PC-3 (cell line): ENCODE data around the gene ST7. TPM values are rescaled to one million over a fixed set of nuclear protein-coding genes. Genes with fewer than 3 reads are reported as not detected.

Experiments used
- ATAC-seq: fragments of 200-7000 bp; cut with Tn5 transposase; 2 replicates; pipeline ENCODE4 v1.9.1; 2020; ENCODE audit warnings: mild to moderate bottlenecking, moderate library complexity
- BruUV-seq: library from RNA; stranded (reverse); fragments of 400-500 nt; replicated peaks from 2 replicates; lab custom pipeline; 2021; lab: Mats Ljungman, UMichigan
- CTCF ChIA-PET: fragments of 300-600 bp; sonication (Branson Sonifier 250); formaldehyde crosslinking; loops from one replicate; lab custom pipeline; 2022; ENCODE audit warnings: antibody characterized with exemption; lab: Charles Lee
- POLR2A ChIA-PET: fragments of 300-600 bp; sonication (Branson Sonifier 250); formaldehyde crosslinking; loops from one replicate; lab custom pipeline; 2022; ENCODE audit warnings: antibody characterized with exemption; ENCODE audit not compliant: unreplicated experiment; lab: Charles Lee
- DNase-seq: peaks from one replicate; pipeline ENCODE4 v3.0.0-alpha.2; 2015
- H2AFZ ChIP-seq: fragments of 300-600 bp; sonication (generic); 2 replicates; pipeline ENCODE4 v1.6.0; 2016; ENCODE audit warnings: antibody characterized with exemption, low read length
- H3F3A ChIP-seq: fragments of 300-600 bp; sonication (generic); one replicate; pipeline ENCODE4 v1.6.0; 2017; ENCODE audit warnings: antibody characterized with exemption, low read length, control low read depth, mild to moderate bottlenecking; ENCODE audit not compliant: unreplicated experiment
- H3K27ac ChIP-seq: fragments of 300-600 bp; sonication (generic); 2 replicates; pipeline ENCODE4 v1.5.1; 2016; ENCODE audit warnings: mild to moderate bottlenecking, low read length
- H3K27me3 ChIP-seq: fragments of 300-600 bp; sonication (generic); 2 replicates; pipeline ENCODE4 v1.6.1; 2016; ENCODE audit warnings: low read length, mixed read lengths
- H3K36me3 ChIP-seq: fragments of 300-600 bp; sonication (generic); 2 replicates; pipeline ENCODE4 v1.6.1; 2016; ENCODE audit warnings: low read depth, mixed run types, low read length, mixed read lengths
- H3K4me1 ChIP-seq: fragments of 300-600 bp; sonication (generic); 2 replicates; pipeline ENCODE4 v1.5.1; 2016; ENCODE audit warnings: low read length; ENCODE audit not compliant: insufficient read depth
- H3K4me2 ChIP-seq: fragments of 300-600 bp; sonication (generic); 2 replicates; pipeline ENCODE4 v1.6.0; 2016; ENCODE audit warnings: low read length
- H3K4me3 ChIP-seq: fragments of 300-600 bp; sonication (generic); 2 replicates; pipeline ENCODE4 v1.5.1; 2016; ENCODE audit warnings: mild to moderate bottlenecking, low read length, mixed read lengths
- H3K79me2 ChIP-seq: fragments of 300-600 bp; sonication (generic); 2 replicates; pipeline ENCODE4 v1.6.1; 2017; ENCODE audit warnings: low read length, mixed read lengths
- H3K9ac ChIP-seq: fragments of 300-600 bp; sonication (generic); 2 replicates; pipeline ENCODE4 v1.6.0; 2016; ENCODE audit warnings: mild to moderate bottlenecking, low read length
- H3K9me2 ChIP-seq: fragments of 300-600 bp; sonication (generic); replicated peaks from 2 replicates; pipeline ENCODE4 v1.6.1; 2016; ENCODE audit warnings: mixed run types, low read length, mixed read lengths
- H3K9me3 ChIP-seq: fragments of 300-600 bp; sonication (generic); 2 replicates; pipeline ENCODE4 v1.6.1; 2016; ENCODE audit warnings: low read length, mixed read lengths
- H4K20me1 ChIP-seq: fragments of 300-600 bp; sonication (generic); 2 replicates; pipeline ENCODE4 v1.6.1; 2016; ENCODE audit warnings: low read length, mixed read lengths
- CTCF ChIP-seq: fragments of 300-600 bp; sonication (generic); conservative IDR thresholded peaks from 2 replicates; pipeline ENCODE4 v1.5.1; 2017; ENCODE audit warnings: antibody characterized with exemption, low read depth, mild to moderate bottlenecking, low read length
- EZH2 ChIP-seq: fragments of 300-600 bp; sonication (generic); IDR thresholded peaks from one replicate; pipeline ENCODE4 v1.6.1; 2017; ENCODE audit warnings: antibody characterized with exemption, mild to moderate bottlenecking, low read length; ENCODE audit not compliant: unreplicated experiment
- EZH2phosphoT487 ChIP-seq: fragments of 300-600 bp; sonication (generic); IDR thresholded peaks from 2 replicates; pipeline ENCODE4 v1.6.1; 2018; ENCODE audit warnings: mild to moderate bottlenecking, antibody characterized with exemption, low read length, borderline replicate concordance
- intact Hi-C: fragments of 100-400 bp; cut with micrococcal nuclease; formaldehyde crosslinking; loops from 2 replicates; pipeline ENCODE4 v1.9.0; 2023
- total RNA-seq: library from RNA; depleted of rRNA; stranded (reverse); fragments of >200 nt; gene quantifications from 2 replicates; pipeline ENCODE4 v1.2.3, GENCODE V29; 2014

ST7 gene
- total RNA-seq, 1 experiment from 2014 or later = 19.7 TPM

GRCh38 chr7:117184367-117184766, 231.1 kb downstream of the ST7 start:
- no peaks in the 10 kb centered on the region for H3K36me3 ChIP-seq
- H3K4me1 ChIP-seq = no peaks in the 10 kb centered on the region
- CTCF ChIA-PET = no interaction called here
- no peak overlapping the region for H3K4me3 ChIP-seq
- no peaks in the 10 kb centered on the region for H3K9me3 ChIP-seq
- H3K9me2 ChIP-seq = no peaks in the 10 kb centered on the region
- H3K9ac ChIP-seq = no peak overlapping the region
- H4K20me1 ChIP-seq = no peaks in the 10 kb centered on the region
- H3K27me3 ChIP-seq = no peaks in the 10 kb centered on the region
- no peak overlapping the region for H3K4me2 ChIP-seq
- intact Hi-C loops = no loop called here
- POLR2A ChIA-PET = no interaction called here
- no TSS peak for BruUV-seq
- DNase-seq (no peak), ATAC-seq (no peak)
- H2AFZ ChIP-seq = no peak overlapping the region
- H3K27ac ChIP-seq = no peak overlapping the region
- H3F3A ChIP-seq = no peaks in the 10 kb centered on the region
- no peaks in the 10 kb centered on the region for H3K79me2 ChIP-seq
- no peak for TF ChIP-seq CTCF
- TF ChIP-seq EZH2 = no peak
- no peak for TF ChIP-seq EZH2phosphoT487

- POLR2A ChIA-PET = no interaction called here
- H3K9me2 ChIP-seq = no peaks in the 10 kb centered on the region
Observed at GRCh38 chr7:117185124-117185523, 231.8 kb downstream of the ST7 start.

More at GRCh38 chr7:117185124-117185523, 231.8 kb downstream of the ST7 start:
- no peak for DNase-seq
- no peak overlapping the region for H2AFZ ChIP-seq
- no TSS peak for BruUV-seq
- no peaks in the 10 kb centered on the region for H3K79me2 ChIP-seq
- no peaks in the 10 kb centered on the region for H3K4me1 ChIP-seq
- H3K4me2 ChIP-seq = no peak overlapping the region
- CTCF ChIA-PET = no interaction called here
- no peaks in the 10 kb centered on the region for H4K20me1 ChIP-seq
- H3K36me3 ChIP-seq = no peaks in the 10 kb centered on the region
- no peak overlapping the region for H3K9ac ChIP-seq
- no peaks in the 10 kb centered on the region for H3F3A ChIP-seq
- no peaks in the 10 kb centered on the region for H3K9me3 ChIP-seq
- no peak overlapping the region for H3K4me3 ChIP-seq
- TF ChIP-seq EZH2 (no peak), CTCF (no peak), EZH2phosphoT487 (no peak)
- H3K27me3 ChIP-seq = no peaks in the 10 kb centered on the region
- intact Hi-C loops = no loop called here
- no peak for ATAC-seq
- H3K27ac ChIP-seq = no peak overlapping the region
